Stimulated activated CD4-positive, alpha-beta T cell treated with anti-CD3 and anti-CD28 coated beads, Interleukin-1b, Interleukin-23, amount 100 ng/mL, for 1 hour (primary cell): Measurements from ENCODE around the gene DACT1.
"Not testable (repeated sequence)": the region's sequence is repeated elsewhere in the genome, so short reads cannot be mapped to it uniquely, and the experiment has no call there.

ENCODE experiments used
- DNase-seq, 2 donors: peaks; one replicate each; pipeline ENCODE4 v3.0.0-alpha.2; 2020; ENCODE audit warnings: low read depth in 2 of 2

DACT1 gene, protein sequence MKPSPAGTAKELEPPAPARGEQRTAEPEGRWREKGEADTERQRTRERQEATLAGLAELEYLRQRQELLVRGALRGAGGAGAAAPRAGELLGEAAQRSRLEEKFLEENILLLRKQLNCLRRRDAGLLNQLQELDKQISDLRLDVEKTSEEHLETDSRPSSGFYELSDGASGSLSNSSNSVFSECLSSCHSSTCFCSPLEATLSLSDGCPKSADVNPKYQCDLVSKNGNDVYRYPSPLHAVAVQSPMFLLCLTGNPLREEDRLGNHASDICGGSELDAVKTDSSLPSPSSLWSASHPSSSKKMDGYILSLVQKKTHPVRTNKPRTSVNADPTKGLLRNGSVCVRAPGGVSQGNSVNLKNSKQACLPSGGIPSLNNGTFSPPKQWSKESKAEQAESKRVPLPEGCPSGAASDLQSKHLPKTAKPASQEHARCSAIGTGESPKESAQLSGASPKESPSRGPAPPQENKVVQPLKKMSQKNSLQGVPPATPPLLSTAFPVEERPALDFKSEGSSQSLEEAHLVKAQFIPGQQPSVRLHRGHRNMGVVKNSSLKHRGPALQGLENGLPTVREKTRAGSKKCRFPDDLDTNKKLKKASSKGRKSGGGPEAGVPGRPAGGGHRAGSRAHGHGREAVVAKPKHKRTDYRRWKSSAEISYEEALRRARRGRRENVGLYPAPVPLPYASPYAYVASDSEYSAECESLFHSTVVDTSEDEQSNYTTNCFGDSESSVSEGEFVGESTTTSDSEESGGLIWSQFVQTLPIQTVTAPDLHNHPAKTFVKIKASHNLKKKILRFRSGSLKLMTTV

DNA sequence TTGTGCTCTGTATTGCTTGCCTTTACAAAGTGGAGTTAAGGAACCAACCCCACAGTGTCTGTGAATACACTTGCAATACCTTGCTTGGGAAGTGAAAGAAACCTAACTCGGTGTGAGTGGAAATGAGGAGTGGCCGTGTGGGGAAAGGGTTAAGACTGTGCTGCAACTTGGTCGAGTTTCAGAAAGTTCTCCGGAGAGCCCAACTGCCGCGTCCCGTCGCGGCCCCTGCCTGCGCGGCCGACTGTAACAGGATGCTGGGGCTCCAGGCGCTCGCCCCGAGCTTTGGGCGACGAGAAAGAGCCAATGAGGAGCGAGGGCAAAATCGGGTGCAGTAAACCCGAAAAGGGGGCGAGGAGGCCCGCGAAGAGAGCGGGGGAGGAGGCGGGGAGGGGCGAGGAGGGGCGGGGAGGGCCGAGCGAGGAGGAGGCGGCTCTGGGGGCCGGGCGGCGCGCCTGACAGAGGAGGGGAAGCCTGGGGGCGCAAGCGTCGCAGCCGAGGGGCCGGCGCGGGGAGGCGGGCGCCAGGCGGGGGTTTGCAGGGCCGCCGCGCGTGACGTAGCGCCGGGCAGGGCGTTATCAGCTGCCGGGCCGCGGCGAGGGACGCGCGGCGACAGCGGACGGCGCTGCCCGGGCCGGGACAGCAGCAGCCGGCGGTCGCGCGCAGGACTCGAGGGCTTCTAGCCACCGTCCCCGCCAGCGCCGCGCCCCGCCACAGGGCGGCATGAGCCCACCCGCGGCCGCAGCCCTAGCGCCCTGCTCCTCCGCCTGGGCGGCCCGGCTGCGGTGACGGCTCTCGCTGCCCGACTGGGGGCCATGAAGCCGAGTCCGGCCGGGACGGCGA, at the start of gene DACT1:
DACT1 (plus strand) TSS at position 572 of the 840 bp plus-strand sequence; CDS start at position 813, 241 bp downstream.
- peak in 1 of 2 donors; percentile 29 for DNase-seq

DNA sequence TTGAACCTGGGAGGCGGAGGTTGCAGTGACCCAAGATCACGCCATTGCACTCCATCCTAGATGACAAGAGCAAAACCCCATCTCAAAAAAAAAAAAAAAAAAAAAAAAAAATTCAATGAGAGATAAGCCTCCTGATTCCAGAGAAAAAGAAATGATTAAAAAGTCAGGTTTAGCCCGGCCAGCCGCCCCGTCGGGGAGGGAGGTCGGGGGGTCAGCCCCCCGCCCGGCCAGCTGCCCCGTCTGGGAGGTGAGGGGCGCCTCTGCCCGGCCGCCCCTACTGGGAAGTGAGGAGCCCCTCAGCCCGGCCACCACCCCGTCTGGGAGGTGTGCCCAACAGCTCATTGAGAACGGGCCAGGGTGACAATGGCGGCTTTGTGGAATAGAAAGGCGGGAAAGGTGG, 49.4 kb upstream of the DACT1 start:
- DNase-seq = not testable (repeated sequence)

DNA sequence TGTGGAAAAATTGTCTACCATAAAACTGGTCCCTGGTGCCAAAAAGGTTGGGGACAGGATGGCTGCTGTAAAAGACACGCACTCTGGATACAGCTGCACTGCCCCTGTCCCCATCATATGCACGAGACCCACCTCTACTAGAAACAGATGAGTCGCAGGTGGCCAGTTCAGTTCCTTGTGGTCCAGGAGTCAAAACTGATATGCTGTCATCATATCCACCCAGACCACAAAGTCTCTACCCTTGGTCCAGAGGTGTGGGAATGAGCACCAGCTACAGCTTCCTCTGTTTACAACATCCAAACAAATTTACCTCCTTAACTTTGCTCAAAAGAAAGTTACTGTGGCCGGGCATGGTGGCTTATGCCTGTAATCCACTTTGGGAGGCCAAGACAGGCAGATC, 43.8 kb upstream of the DACT1 start:
- no peak for DNase-seq

DNA sequence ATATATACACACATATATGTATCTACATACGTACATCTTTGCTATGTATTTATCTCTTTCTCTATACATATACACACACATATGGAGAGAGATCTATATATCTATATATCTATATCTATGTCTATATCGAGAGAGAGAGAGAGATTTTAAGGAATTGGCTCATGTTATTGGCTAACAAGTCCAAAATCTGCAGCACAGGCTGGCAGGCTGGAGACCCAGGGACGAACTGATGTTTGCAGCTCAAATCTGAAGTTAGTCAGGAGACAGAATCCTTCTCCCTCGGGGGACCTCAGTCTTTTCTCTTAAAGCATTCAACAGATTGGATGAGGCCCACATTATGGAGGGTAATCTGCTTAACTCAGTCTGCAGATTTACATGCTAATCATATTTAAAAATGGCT, 40.7 kb upstream of the DACT1 start:
- DNase-seq = no peak

DNA sequence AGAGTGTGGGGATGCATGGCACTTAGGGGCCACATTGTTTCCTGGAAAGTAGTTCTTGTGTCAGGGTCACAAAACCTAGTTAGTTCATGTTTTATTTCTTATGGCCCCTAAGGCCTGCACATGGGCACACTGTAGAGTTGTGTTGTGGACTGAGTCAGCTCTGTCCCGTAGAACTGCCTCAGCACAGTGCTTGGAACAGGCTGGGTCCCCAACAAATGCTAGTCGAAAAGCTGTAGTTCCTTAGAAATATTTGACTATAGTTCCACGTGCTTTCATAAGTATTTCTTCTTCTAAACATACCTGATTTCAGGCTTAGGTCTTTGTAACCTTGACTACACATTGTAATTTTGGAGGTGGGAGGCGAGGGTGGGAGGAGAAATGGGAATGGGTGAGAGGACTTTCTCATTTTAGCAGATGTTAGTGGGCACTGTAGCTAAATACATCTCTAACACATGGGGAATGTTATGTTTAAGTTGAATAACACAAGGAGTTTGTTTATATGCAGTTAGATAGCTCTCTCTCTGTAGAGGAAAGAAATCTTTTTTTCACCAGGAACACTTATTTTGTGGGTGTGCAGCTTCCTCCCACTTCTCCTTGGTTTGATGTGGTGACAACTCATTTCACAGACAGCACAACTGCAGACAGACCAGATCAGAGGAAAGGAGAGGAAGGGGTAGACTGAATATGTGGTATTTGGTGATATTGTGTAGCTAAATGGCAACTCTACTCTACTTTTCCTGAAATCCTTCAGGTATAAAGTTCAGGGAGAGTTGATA, 39.5 kb upstream of the DACT1 start:
- no peak for DNase-seq

DNA sequence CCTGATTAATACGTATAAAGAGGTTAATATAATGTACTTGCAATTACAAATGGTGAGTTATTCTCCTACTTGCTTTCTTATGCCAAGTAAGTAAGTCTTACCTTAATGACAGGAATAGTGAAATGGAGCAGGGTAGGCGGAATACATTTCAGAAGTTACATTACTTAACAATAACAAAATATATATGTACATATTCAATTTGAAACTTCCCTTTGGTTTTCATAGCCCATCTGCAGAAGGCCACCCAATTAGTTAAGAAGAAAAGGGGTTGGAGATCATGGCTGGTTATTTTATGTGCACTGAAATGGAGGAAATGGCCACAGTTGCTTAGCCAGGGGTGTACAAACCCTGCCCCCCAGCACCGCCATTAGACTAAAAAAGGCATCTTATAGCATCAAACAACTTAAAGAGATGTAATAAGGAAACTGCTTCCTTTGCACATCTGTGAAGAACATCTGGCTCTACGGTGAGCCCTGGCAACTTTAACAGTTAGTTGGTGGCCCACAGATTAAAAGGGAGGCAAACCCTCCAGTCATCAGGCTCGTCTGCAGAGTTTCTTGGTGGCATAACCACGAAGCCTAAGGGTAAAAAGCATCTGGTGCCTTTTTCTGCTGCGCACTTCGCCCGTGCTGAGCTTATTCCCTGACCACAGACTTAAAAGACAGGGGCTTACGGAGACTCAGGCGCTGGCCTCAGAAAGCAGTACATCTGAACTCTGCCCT, 38.8 kb upstream of the DACT1 start:
- DNase-seq = no peak

DNA sequence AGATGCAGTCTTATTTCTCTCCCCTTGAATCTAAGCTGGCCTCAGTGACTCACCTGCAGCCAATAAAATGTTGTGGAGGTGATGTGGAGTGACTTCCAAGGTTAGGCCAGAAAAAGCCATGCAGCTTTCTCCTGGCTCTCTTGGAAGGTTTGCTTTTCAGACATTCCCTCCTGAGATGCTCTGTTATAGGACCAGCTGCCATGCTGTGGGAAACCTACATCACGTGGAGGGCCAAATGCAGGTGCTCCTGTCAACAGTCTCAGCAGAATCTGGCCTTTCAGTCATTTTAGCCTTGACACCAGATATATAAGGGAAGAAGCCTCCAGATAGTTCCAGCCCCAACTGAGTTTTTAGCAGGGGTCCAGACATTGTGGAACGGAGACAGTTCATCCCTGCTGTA, 38.1 kb upstream of the DACT1 start:
- no peak for DNase-seq

DNA sequence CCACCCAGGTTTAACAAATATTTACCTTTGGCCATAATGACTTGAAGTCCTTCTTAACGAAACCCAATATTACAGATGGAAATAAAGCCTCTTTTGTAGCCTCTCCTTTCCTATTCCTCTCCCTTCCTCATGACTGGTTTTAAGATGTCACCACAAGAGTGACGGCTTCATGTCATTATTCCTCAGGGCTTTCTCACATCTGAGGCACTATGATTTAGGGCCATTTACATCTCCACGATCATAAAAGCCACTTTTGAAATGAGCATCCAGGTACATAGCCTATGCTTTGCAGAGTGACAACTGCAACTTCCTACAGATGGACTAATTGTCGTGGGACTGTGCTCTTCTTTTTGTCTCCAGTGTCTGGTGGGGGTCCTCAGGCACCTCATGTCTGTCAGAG, 32.3 kb upstream of the DACT1 start:
- no peak for DNase-seq

DNA sequence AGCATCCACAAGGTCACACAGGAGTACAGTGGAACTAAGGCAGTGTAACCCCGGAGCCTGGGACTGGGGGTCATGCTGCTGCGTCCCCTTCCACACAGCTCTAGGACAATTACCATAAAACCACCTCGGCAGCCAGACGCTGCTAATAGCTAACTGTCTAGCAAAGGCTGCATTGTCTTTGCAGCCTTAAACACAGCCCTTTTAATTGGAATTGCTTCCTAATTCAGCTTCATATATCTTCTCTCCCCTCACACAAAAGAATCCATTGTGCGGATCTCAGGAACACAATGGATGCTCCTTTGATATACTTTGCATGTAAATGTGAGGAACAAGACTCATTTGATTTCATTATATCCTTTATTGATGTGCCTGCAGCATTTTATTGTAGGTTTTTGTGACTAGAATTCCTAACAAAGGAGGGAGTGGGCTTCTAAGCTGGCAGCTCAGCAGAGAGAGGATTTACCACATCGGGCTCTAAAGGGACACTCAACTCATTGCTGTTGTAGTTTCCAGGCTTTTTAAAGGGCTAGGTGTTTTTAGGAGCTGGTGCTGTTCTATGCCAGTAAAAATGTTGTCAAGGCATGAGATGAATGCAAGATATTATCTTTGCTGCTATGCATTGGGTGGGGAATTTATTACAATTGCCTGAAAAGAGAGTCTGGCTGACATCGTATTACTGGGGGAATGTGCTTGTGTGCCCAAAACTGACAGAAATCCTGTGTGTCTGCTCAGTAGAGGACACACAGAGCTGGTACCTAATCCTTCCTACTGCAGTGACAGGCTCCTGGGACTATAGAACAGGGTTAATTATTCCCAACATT, 30.4 kb upstream of the DACT1 start:
- no peak for DNase-seq

DNA sequence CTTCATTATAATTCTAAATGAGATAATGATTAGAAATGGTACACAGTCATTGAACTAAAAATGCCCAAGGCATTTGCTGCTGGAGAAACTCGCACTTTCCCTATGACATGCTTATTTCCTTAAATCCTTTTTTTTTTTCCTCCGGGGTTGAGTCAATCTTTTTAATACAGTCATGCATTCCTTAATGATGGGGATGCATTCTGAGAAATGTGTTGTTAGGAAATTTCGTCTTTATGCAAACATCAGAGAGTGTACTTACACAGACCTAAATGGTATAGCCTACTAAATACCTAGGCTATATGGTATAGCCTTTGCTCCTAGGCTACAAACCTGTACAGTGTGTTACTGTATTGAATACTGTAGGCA, 29.8 kb upstream of the DACT1 start:
- no peak for DNase-seq

DNA sequence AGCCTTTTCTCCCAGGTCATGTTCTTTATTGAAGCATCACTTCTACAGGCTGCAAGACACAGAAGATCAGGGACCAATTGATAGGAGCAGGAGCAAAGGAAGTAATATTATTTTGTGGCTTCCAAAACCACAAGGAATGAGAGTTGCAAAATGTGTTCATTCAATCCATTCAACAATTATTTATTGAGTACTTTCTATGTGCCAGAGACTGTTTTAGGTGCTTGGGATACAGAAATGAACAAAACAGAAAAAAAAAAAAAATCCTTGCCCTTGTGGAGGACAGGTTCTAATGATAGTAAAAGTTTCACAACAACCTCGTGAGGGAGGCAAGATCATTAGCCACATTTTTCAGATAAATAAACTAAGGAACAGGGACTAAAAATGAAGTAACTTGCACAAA, 20.1 kb upstream of the DACT1 start:
- no peak for DNase-seq

DNA sequence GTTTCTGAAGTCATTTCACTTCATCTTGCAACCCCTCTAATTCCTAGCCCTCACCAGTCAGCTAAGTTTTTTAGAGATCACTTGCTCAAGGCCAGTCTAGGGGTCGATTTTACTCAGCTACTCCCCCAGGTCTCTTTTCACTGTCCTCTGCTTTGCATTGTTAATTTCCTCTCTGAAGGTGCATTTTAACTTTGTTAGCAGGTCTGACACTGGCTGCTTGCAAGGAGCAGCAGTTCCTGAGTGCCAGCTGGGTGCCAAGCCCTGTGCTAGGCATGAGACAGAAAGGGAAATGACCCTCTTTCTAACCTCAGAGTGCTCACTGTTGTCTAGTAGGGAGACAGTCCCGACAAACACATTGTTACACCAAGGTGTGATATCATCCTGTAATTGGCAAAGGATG, 17.8 kb upstream of the DACT1 start:
- DNase-seq = no peak

DNA sequence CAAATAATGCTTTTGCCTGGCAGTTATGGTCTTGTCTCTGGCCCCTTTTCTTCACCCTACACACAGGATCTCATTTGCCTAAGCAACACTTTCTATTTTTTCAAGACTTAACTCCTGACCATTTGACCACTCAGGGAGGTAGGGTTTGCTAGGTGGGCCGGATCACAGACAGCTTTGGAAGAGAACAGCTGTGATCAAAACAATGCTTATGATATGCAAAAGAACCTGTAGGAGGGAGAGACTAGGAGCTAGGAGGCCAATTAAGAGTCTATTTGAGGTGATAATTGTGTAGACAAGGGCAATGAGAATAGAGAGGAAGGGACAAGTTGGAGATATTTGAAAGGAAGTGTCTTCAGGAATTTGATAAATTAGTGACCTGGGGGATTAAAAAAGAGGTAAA, 12.3 kb upstream of the DACT1 start:
- DNase-seq = no peak

DNA sequence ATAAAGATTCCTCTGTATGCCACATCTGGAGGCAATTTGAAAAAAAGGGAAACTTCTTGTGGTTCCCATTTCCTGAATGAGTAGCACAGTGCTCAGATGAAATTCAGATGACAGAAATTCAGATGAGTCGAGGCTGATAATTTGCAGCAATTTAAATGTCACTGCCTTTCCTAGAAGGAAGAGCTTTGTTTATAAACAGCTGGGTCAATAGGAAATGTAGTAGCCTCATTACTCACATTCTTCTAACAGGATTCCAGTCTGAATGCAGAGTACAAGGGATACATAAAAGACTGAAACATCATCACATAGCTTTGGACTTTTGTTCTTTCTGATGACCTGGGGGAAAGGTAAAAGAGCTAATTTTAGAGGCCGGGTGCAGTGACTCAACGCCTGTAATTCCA, 11.3 kb upstream of the DACT1 start:
- DNase-seq = no peak

DNA sequence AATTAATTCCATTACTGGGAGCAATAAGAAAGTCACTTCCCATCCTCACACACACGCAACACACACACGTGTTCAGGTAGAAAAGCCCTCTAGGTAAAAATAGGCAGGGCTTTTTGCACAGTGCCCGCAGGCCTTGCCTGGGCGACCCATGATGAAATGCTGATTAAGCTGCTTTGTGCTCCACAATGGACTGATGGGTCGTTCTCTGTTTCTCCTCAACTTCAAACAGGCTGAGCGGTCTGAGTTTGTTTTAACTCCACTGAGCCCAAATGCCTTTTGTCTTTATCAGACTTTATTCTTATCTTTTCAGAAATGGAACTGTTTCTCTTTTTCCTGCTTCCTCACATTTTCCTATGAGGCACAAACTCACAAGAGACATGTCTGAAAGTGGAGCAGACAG, 9.4 kb upstream of the DACT1 start:
- no peak for DNase-seq

DNA sequence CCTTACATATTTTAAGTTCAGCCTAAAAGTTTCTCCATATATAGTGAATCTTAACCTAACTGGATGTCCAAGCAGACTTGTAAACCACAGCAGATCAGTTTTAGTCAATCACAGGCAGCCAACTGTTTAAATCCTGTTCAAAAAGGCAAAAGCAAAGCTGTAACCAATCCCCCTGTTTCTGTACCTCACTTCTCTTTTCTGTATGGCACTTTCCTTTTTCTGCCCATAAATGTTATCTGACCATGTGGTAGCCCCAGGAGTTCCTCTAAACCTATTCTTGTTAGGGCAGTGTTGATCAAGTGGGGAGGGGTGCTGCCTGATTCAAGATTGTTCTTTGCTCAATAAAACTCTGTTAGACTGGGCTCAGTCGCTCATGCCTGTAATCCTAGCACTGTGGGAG, 8.5 kb upstream of the DACT1 start:
- no peak for DNase-seq

DNA sequence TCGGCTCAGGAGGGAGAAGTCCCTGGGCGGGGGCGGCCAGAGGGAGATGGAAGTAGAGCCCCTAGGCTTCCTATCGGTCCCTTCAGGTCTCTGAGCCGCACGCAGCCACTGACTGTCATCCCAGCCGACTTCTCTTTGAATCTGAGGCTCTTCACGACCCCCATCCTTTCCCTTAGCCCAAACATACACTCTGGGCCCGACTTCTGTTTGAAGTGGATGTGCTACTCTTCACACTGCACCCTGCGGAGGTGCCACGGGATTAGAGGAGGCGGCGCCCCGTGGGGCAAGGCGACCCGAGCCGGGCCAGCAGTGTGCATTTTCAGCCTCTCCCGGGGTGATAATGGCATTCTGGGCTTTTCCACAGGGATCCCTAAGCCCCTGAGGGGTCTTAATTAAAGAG, 6.0 kb upstream of the DACT1 start:
- no peak for DNase-seq

DNA sequence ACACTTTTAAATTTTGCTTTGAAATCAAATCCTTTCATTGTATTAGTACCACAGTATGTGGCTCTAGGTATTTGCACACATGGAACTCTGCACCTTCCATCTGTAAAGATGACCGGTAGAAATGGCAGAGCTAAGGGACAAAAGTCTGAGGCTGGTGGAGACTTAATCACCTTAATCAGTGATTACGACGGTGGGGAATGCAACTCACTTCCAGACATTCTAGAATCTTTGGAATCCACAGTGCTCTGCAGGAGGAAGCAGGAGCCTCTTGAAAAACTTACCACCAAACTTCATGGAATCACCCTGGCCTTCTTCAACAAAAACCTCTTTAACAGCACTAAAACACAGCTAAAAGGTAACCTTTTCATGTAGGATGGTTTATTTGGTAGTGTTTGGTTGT, 3.9 kb upstream of the DACT1 start:
- no peak for DNase-seq

DNA sequence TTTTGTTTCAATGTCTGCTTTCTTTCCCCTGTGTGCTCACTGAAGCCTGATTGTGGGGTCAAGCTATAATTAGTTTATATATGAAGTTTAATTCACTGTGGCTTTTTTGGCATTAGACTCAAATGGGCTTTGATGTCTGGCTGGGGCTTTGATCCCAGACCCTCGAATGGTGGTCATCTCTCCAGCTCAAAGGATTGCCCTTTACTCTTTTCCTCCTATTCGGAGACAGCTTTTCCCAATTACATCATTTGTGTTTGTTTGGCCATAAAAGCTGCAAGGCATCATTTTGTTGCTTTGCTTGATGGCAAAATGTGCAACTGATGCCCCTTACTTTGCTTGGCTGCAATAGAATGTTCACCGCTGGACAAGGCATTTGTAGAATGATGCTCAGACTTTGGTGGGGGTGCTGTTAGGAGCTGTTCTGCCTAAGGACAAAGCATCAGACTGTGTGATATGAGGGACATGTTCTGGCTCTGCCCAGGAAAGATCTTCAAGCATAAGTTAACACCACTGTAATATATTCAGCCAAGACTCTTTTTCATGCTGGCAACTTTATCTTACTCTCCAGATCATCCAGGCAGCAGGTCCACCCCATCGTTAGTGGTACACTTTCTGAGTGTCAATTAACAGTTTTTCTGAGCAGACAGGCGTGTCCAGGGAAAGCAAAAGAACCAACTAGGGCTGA, 3.2 kb upstream of the DACT1 start:
- no peak for DNase-seq
